Neural cell (in vitro differentiated cells): ENCODE data around the gene ASH1L. TPM values are rescaled to one million over a fixed set of nuclear protein-coding genes. Genes with fewer than 3 reads are reported as not detected.
A peak's percentile ranks its signal among the peaks of the same experiment; 100 is the strongest.

Experiments used
- H2AFZ ChIP-seq: fragments of 200-600, 300-800 bp; sonication (generic), shearing (Covaris generic); 2 replicates; pipeline ENCODE4 v1.6.0; 2014; ENCODE audit warnings: low read depth, mild to moderate bottlenecking, antibody characterized with exemption, low read length, moderate library complexity
- H3F3A ChIP-seq: fragments of 200-600 bp; shearing (Covaris generic); 2 replicates; pipeline ENCODE4 v1.6.1; 2016; ENCODE audit warnings: mild to moderate bottlenecking, moderate library complexity, mixed read lengths, antibody characterized with exemption, low read length; ENCODE audit not compliant: insufficient read depth, poor library complexity, severe bottlenecking
- H3K27ac ChIP-seq: fragments of 200-600, 300-800 bp; sonication (generic), shearing (Covaris generic); 2 replicates; pipeline ENCODE4 v1.5.1; 2014; ENCODE audit warnings: mild to moderate bottlenecking, low read length, moderate library complexity
- H3K27me3 ChIP-seq: fragments of 300-800, 200-600 bp; sonication (generic), shearing (Covaris generic); 2 replicates; pipeline ENCODE4 v1.6.0; 2014; ENCODE audit warnings: mild to moderate bottlenecking, low read depth, low read length, moderate library complexity; ENCODE audit not compliant: insufficient read depth
- H3K36me3 ChIP-seq: fragments of 300-800, 200-600 bp; sonication (generic), shearing (Covaris generic); 2 replicates; pipeline ENCODE4 v1.5.1; 2014; ENCODE audit warnings: mild to moderate bottlenecking, antibody characterized with exemption, low read length, moderate library complexity; ENCODE audit not compliant: insufficient read depth
- H3K4me2 ChIP-seq: fragments of 300-800, 200-600 bp; sonication (generic), shearing (Covaris generic); 2 replicates; pipeline ENCODE4 v1.6.0; 2014; ENCODE audit warnings: mild to moderate bottlenecking, low read length
- H3K4me3 ChIP-seq: fragments of 300-800, 200-600 bp; sonication (generic), shearing (Covaris generic); 2 replicates; pipeline ENCODE4 v1.5.1; 2014; ENCODE audit warnings: mild to moderate bottlenecking, low read length, moderate library complexity
- H3K79me2 ChIP-seq: fragments of 200-600 bp; shearing (Covaris generic); replicated peaks from 2 replicates; pipeline ENCODE4 v1.6.0; 2014; ENCODE audit warnings: mild to moderate bottlenecking, low read length, moderate library complexity; ENCODE audit not compliant: insufficient read depth
- H3K9ac ChIP-seq: fragments of 300-800, 200-600 bp; sonication (generic), shearing (Covaris generic); 2 replicates; pipeline ENCODE4 v1.6.1; 2016; ENCODE audit warnings: mild to moderate bottlenecking, low read length, mixed read lengths
- H3K9me2 ChIP-seq: fragments of 200-600 bp; shearing (Covaris generic); 2 replicates; pipeline ENCODE4 v1.6.1; 2016; ENCODE audit warnings: mild to moderate bottlenecking, low read length, mixed read lengths; ENCODE audit not compliant: insufficient read depth
- H3K9me3 ChIP-seq: fragments of 200-600, 300-800 bp; sonication (generic), shearing (Covaris generic); 2 replicates; pipeline ENCODE4 v1.6.1; 2016; ENCODE audit warnings: mild to moderate bottlenecking, mixed run types, low read length, moderate library complexity, mixed read lengths
- H4K20me1 ChIP-seq: fragments of 200-600 bp; shearing (Covaris generic); 2 replicates; pipeline ENCODE4 v1.6.1; 2016; ENCODE audit warnings: mild to moderate bottlenecking, mixed run types; ENCODE audit not compliant: insufficient read depth
- CTCF ChIP-seq: fragments of 450-650 bp; IDR thresholded peaks from 2 replicates; pipeline ENCODE4 v1.5.1; 2014; ENCODE audit warnings: antibody characterized with exemption, mild to moderate bottlenecking, moderate library complexity; ENCODE audit not compliant: poor library complexity, severe bottlenecking
- EP300 ChIP-seq: fragments of 450-650 bp; conservative IDR thresholded peaks from 2 replicates; pipeline ENCODE4 v1.6.1; 2014; ENCODE audit warnings: antibody characterized with exemption, mild to moderate bottlenecking, moderate library complexity; ENCODE audit not compliant: poor library complexity, severe bottlenecking
- EZH2 ChIP-seq: fragments of 200-600, 300-800 bp; shearing (Covaris generic), sonication (generic); IDR thresholded peaks from 2 replicates; pipeline ENCODE4 v1.6.1; 2014; ENCODE audit warnings: antibody characterized with exemption, low read length, borderline replicate concordance, mild to moderate bottlenecking; ENCODE audit not compliant: insufficient read depth, poor library complexity, severe bottlenecking
- MXI1 ChIP-seq: fragments of 450-650 bp; conservative IDR thresholded peaks from 2 replicates; pipeline ENCODE4 v1.6.1; 2014; ENCODE audit warnings: antibody characterized with exemption, mild to moderate bottlenecking; ENCODE audit not compliant: poor library complexity, severe bottlenecking
- POLR2AphosphoS5 ChIP-seq: IDR thresholded peaks from 2 replicates; pipeline ENCODE4 v1.6.1; 2012
- RAD21 ChIP-seq: fragments of 450-650 bp; conservative IDR thresholded peaks from 2 replicates; pipeline ENCODE4 v1.6.1; 2014; ENCODE audit warnings: antibody characterized with exemption, mild to moderate bottlenecking, moderate library complexity
- SMC3 ChIP-seq: fragments of 450-650 bp; conservative IDR thresholded peaks from 2 replicates; pipeline ENCODE4 v1.6.1; 2014; ENCODE audit warnings: antibody characterized with exemption, mild to moderate bottlenecking, moderate library complexity; ENCODE audit not compliant: poor library complexity
- TAF1 ChIP-seq: IDR thresholded peaks from 2 replicates; pipeline ENCODE4 v1.6.1; 2012; ENCODE audit warnings: low read depth
- polyA plus RNA-seq: library from polyadenylated mRNA; depleted of rRNA; stranded (reverse); fragments of >200 nt; gene quantifications from 2 replicates; pipeline ENCODE4 v1.2.3, GENCODE V29; 2014
- TF ChIP-seq, protein P1 (sequence below): IDR thresholded peaks from 2 replicates; pipeline ENCODE4 v1.6.1; 2012; ENCODE audit warnings: borderline replicate concordance

Gene ASH1L
- polyA plus RNA-seq, 1 donor from 2014 or later = 16.2 TPM

DNA sequence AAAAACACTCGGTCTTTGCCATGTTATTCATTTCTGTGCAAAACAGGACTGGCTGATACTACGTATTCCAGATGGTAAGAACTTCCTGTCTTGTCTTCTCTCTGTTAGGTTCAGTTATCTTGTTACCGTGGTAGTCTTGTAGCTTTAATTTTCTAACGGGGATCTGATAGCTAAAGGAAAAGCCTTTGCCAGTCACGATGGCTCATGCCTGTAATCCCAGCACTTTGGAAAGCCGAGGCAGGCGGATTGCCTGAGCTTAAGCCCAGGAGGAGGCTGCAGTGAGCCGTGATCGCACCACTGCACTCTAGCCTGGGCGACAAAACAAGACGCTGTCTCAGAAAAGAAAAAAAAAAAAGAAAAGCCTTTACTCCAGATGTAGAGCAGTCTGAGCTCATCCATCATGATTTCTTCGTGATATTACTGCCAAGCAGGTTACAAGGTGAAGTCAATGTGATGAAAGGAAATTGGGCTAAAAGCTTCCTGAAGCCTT lies 36.3 kb upstream of the ASH1L start:
- peak overlapping the region; percentile 59 for H3K9ac ChIP-seq
- peak overlapping the region; percentile 45 for H3K4me3 ChIP-seq
- peak overlapping the region; percentile 24 for H2AFZ ChIP-seq

DNA sequence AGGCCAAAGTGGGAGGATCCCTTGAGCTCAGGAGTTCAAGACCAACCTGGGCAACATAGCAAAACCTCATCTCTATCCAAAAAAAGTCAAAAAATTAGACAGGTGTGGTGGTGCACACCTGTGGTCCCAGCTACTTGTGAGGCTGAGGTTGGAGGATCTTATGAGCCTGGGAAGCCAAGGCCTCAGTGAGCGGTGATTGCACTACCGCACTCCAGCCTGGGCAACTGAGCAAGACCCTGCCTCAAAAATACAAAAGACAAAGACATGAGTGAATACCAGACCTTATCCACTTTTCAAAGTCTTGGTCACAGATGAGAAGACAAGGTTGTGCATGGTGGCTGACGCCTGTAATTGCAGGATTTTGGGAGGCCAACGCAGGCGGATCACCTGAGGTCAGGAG lies 34.3 kb upstream of the ASH1L start:
- no peak overlapping the region for H2AFZ ChIP-seq

More for the DNA sequence above, 36.3 kb upstream of the ASH1L start:
- Histone ChIP-seq H3K4me2 (peak overlapping the region; percentile 48), H4K20me1 (no peaks in the 10 kb centered on the region), H3K36me3 (no peaks in the 10 kb centered on the region), H3K27ac (peak overlapping the region; percentile 86), H3K79me2 (no peaks in the 10 kb centered on the region), H3K27me3 (no peaks in the 10 kb centered on the region), H3K9me3 (no peaks in the 10 kb centered on the region), H3F3A (no peaks in the 10 kb centered on the region), H3K9me2 (no peaks in the 10 kb centered on the region)
- TF ChIP-seq RAD21 (peak; percentile 66), SMC3 (peak; percentile 64), EP300 (peak; percentile 44), MXI1 (no peak), POLR2AphosphoS5 (no peak), CTCF (peak; percentile 54), TAF1 (no peak), EZH2 (no peak)
- TF ChIP-seq, protein P1, sequence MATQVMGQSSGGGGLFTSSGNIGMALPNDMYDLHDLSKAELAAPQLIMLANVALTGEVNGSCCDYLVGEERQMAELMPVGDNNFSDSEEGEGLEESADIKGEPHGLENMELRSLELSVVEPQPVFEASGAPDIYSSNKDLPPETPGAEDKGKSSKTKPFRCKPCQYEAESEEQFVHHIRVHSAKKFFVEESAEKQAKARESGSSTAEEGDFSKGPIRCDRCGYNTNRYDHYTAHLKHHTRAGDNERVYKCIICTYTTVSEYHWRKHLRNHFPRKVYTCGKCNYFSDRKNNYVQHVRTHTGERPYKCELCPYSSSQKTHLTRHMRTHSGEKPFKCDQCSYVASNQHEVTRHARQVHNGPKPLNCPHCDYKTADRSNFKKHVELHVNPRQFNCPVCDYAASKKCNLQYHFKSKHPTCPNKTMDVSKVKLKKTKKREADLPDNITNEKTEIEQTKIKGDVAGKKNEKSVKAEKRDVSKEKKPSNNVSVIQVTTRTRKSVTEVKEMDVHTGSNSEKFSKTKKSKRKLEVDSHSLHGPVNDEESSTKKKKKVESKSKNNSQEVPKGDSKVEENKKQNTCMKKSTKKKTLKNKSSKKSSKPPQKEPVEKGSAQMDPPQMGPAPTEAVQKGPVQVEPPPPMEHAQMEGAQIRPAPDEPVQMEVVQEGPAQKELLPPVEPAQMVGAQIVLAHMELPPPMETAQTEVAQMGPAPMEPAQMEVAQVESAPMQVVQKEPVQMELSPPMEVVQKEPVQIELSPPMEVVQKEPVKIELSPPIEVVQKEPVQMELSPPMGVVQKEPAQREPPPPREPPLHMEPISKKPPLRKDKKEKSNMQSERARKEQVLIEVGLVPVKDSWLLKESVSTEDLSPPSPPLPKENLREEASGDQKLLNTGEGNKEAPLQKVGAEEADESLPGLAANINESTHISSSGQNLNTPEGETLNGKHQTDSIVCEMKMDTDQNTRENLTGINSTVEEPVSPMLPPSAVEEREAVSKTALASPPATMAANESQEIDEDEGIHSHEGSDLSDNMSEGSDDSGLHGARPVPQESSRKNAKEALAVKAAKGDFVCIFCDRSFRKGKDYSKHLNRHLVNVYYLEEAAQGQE = peak; percentile 78

More for the DNA sequence above, 34.3 kb upstream of the ASH1L start:
- Histone ChIP-seq H3K36me3 (no peaks in the 10 kb centered on the region), H3K27ac (peak overlapping the region; percentile 96), H3K4me2 (no peak overlapping the region), H3K9me2 (no peaks in the 10 kb centered on the region), H3K9ac (peak overlapping the region; percentile 66), H3K27me3 (no peaks in the 10 kb centered on the region), H3K79me2 (no peaks in the 10 kb centered on the region), H4K20me1 (no peaks in the 10 kb centered on the region), H3K9me3 (no peaks in the 10 kb centered on the region), H3K4me3 (peak overlapping the region; percentile 56), H3F3A (no peaks in the 10 kb centered on the region)
- TF ChIP-seq SMC3 = no peak
- TF ChIP-seq POLR2AphosphoS5 = no peak
- TF ChIP-seq RAD21 = no peak
